Prostate gland (tissue), 2 donors: Measurements from ENCODE around the gene PCDHA3. TPM values are rescaled to one million over a fixed set of nuclear protein-coding genes. Genes with fewer than 3 reads are reported as not detected.
"Not testable (repeated sequence)": the region's sequence is repeated elsewhere in the genome, so short reads cannot be mapped to it uniquely, and the experiment has no call there.

Experiments used
- DNase-seq: peaks from one replicate; pipeline ENCODE4 v3.0.0-alpha.2; 2019; ENCODE audit warnings: low spot score
- H3K27ac ChIP-seq, 2 donors: fragments of 200-600 bp; sonication (generic); 2 replicates each; pipeline ENCODE4 v1.5.1; 2017 to 2019
- H3K27me3 ChIP-seq: fragments of 200-600 bp; sonication (generic); replicated peaks from 2 replicates; pipeline ENCODE4 v1.5.1; 2019; ENCODE audit not compliant: insufficient read depth
- H3K36me3 ChIP-seq, 2 donors: fragments of 200-600 bp; sonication (generic); 1 replicate in 1 of 2; 2 replicates in 1 of 2; pipeline versions ENCODE4 v1.5.1 to v1.8.1; 2017 to 2019
- H3K4me1 ChIP-seq: fragments of 200-600 bp; sonication (generic); replicated peaks from 2 replicates; pipeline ENCODE4 v1.5.1; 2019
- H3K4me3 ChIP-seq, 2 donors: fragments of 200-600 bp; sonication (generic); 2 replicates each; pipeline ENCODE4 v1.5.1; 2017 to 2019
- H3K9me3 ChIP-seq: fragments of 200-600 bp; sonication (generic); 2 replicates; pipeline ENCODE4 v1.5.1; 2017
- POLR2A ChIP-seq: fragments of 450-650 bp; IDR thresholded peaks from one replicate; pipeline ENCODE4 v1.6.1; 2016; ENCODE audit warnings: antibody characterized with exemption, mild to moderate bottlenecking
- POLR2AphosphoS5 ChIP-seq: sonication (generic); formaldehyde crosslinking; IDR thresholded peaks from one replicate; pipeline ENCODE4 v1.6.1; 2017; ENCODE audit warnings: antibody characterized with exemption
- WGBS: methylation state at CpG from one replicate; pipeline ENCODE4 v1.1.5; 2018; 5-methylcytosine and 5-hydroxymethylcytosine counted together
- intact Hi-C: fragments of 100-400 bp; cut with DNase I; formaldehyde crosslinking; loops from one replicate; pipeline ENCODE4 v1.14.2; 2022
- total RNA-seq, 2 donors: library from RNA; depleted of rRNA; stranded (reverse); fragments of >200 nt; gene quantifications; one replicate each; pipeline ENCODE4 v1.1.0, GENCODE V29; 2016
- TF ChIP-seq, protein P1 (sequence below), 4 experiments: fragments of 200-600 bp in 2 of 4; fragments of 450-650 bp in 2 of 4; sonication (generic) in 2 of 4; IDR thresholded peaks; 1 replicate in 3 of 4; 2 replicates in 1 of 4; pipeline ENCODE4 v1.5.1; 2016 to 2019; ENCODE audit warnings: antibody characterized with exemption in 4 of 4, mild to moderate bottlenecking in 2 of 4, moderate library complexity in 2 of 4

Gene PCDHA3
- total RNA-seq, 2 donors from 2014 or later, result 0.09 to 1.0 TPM

DNA sequence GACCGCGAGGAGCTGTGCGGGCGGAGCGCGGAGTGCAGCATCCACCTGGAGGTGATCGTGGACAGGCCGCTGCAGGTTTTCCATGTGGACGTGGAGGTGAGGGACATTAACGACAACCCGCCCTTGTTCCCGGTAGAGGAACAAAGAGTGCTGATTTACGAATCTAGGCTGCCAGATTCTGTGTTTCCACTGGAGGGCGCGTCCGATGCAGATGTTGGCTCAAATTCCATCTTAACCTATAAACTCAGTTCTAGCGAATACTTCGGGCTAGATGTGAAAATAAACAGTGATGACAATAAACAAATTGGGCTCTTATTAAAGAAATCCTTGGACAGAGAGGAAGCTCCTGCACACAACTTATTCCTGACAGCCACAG is 27.5 kb downstream of the PCDHA3 start:
- no peaks in the 10 kb centered on the region for H3K9me3 ChIP-seq
- H3K27me3 ChIP-seq, result peaks cover 2% of the 10 kb centered on the region

DNA sequence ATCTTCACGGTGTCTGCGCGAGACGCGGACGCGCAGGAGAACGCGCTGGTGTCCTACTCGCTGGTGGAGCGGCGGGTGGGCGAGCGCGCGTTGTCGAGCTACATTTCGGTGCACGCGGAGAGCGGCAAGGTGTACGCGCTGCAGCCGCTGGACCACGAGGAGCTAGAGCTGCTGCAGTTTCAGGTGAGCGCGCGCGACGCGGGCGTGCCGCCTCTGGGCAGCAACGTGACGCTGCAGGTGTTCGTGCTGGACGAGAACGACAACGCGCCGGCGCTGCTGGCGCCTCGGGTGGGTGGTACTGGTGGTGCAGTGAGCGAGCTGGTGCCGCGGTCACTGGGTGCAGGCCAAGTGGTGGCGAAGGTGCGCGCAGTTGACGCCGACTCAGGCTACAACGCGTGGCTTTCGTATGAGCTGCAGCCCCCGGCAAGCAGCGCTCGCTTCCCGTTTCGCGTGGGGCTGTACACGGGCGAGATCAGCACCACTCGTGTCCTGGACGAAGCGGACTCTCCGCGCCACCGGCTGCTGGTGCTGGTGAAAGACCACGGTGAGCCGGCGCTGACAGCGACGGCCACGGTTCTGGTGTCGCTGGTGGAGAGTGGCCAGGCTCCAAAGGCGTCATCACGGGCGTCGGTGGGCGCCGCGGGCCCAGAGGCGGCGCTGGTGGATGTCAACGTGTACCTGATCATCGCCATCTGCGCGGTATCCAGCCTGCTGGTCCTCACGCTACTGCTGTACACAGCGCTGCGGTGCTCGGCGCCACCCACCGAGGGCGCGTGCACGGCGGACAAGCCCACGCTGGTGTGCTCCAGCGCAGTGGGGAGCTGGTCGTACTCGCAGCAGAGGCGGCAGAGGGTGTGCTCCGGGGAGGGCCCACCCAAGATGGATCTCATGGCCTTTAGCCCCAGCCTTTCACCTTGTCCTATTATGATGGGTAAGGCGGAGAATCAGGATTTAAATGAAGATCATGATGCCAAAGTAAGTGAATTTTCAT is 28.9 kb downstream of the PCDHA3 start:
- H3K9me3 ChIP-seq, H3K36me3 ChIP-seq, H3K27me3 ChIP-seq, DNase-seq, H3K4me1 ChIP-seq, H3K27ac ChIP-seq, intact Hi-C loops, H3K4me3 ChIP-seq: not testable (repeated sequence)
- 38% methylated on average over 74 of the region's 106 CpGs for WGBS

More for the DNA sequence above, 27.5 kb downstream of the PCDHA3 start:
- TF ChIP-seq POLR2AphosphoS5, result no peak
- no peak for TF ChIP-seq POLR2A
- TF ChIP-seq, protein P1, sequence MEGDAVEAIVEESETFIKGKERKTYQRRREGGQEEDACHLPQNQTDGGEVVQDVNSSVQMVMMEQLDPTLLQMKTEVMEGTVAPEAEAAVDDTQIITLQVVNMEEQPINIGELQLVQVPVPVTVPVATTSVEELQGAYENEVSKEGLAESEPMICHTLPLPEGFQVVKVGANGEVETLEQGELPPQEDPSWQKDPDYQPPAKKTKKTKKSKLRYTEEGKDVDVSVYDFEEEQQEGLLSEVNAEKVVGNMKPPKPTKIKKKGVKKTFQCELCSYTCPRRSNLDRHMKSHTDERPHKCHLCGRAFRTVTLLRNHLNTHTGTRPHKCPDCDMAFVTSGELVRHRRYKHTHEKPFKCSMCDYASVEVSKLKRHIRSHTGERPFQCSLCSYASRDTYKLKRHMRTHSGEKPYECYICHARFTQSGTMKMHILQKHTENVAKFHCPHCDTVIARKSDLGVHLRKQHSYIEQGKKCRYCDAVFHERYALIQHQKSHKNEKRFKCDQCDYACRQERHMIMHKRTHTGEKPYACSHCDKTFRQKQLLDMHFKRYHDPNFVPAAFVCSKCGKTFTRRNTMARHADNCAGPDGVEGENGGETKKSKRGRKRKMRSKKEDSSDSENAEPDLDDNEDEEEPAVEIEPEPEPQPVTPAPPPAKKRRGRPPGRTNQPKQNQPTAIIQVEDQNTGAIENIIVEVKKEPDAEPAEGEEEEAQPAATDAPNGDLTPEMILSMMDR (IDR thresholded peaks at IDR 0.05), result no peak
- no peak overlapping the region for H3K27ac ChIP-seq
- H3K4me3 ChIP-seq, result peak overlapping the region in 1 of 2 donors; percentile 14
- 21% methylated on average over 18 of the region's 18 CpGs for WGBS
- DNase-seq, result no peak
- H3K36me3 ChIP-seq, result no peaks in the 10 kb centered on the region
- H3K4me1 ChIP-seq, result no peaks in the 10 kb centered on the region
- intact Hi-C loops, result no loop called here

DNA sequence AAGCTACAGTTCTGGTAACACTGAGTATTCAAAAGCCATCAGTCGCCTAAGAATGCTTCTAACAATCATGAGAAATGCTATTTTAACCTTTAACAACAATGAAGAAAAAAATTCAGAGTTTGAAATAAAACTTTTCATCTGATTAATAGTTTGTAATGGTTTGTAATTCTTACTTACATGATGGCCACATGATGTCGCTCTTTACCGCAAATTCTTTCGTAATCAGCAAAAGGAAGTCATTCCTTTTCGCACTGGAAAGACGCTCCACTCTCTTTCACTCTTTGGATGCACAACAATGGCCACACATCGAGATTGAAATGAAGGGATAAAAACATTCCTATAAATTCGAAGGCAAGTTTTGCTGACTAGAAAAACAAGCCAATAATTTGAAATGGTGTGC is 33.1 kb downstream of the PCDHA3 start, which contains the start of gene PCDHA7:
TSS of gene PCDHA7 (plus strand) at position 277 of the 400 bp plus-strand sequence. CDS start at position 392, 115 bp downstream.
- peaks cover 4% of the 10 kb centered on the region for H3K27me3 ChIP-seq
- TF ChIP-seq POLR2A, result no peak
- TF ChIP-seq POLR2AphosphoS5, result no peak
- WGBS, result 14% methylated on average over 8 of the region's 8 CpGs
- H3K4me1 ChIP-seq, result no peaks in the 10 kb centered on the region
- intact Hi-C loops, result no loop called here
- no peak within 1 kb of the TSS for H3K27ac ChIP-seq
- H3K9me3 ChIP-seq, result no peaks in the 10 kb centered on the region
- DNase-seq, result no peak
- no peaks in the 10 kb centered on the region for H3K36me3 ChIP-seq
- H3K4me3 ChIP-seq, result no peak within 1 kb of the TSS

DNA sequence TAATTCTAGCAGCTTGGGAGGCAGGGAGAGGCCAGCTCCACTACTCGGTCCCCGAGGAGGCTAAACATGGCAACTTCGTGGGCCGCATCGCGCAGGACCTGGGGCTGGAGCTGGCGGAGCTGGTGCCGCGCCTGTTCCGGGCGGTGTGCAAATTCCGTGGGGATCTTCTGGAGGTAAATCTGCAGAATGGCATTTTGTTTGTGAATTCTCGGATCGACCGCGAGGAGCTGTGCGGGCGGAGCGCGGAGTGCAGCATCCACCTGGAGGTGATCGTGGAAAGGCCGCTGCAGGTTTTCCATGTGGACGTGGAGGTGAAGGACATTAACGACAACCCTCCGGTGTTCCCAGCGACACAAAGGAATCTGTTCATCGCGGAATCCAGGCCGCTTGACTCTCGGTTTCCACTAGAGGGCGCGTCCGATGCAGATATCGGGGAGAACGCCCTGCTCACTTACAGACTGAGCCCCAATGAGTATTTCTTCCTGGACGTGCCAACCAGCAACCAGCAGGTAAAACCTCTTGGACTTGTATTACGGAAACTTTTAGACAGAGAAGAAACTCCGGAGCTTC is 33.7 kb downstream of the PCDHA3 start:
- intact Hi-C loops, H3K4me1 ChIP-seq, H3K36me3 ChIP-seq, H3K9me3 ChIP-seq, H3K27me3 ChIP-seq, H3K4me3 ChIP-seq, DNase-seq, H3K27ac ChIP-seq: not testable (repeated sequence)
- 12% methylated on average over 25 of the region's 38 CpGs for WGBS

DNA sequence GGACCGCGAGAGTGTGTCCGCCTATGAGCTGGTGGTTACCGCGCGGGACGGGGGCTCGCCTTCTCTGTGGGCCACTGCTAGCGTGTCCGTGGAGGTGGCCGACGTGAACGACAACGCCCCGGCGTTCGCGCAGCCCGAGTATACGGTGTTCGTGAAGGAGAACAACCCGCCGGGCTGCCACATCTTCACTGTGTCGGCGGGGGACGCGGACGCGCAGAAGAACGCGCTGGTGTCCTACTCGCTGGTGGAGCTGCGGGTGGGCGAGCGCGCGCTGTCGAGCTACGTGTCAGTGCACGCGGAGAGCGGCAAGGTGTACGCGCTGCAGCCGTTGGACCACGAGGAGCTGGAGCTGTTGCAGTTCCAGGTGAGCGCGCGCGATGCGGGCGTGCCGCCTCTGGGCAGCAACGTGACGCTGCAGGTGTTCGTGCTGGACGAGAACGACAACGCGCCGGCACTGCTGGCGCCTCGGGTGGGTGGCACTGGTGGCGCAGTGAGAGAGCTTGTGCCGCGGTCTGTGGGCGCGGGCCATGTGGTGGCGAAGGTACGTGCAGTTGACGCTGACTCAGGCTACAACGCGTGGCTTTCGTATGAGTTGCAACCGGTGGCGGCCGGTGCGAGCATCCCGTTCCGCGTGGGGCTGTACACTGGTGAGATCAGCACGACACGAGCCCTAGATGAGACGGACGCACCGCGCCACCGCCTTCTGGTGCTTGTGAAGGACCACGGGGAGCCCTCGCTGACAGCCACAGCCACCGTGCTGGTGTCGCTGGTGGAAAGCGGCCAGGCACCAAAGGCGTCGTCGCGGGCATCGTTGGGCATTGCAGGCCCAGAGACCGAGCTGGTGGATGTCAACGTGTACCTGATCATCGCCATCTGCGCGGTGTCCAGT is 35.0 kb downstream of the PCDHA3 start:
- Histone ChIP-seq H3K9me3 (no peaks in the 10 kb centered on the region), H3K4me1 (no peaks in the 10 kb centered on the region), H3K4me3 (no peak overlapping the region), H3K36me3 (no peaks in the 10 kb centered on the region), H3K27ac (no peak overlapping the region), H3K27me3 (peaks cover 4% of the 10 kb centered on the region)
- DNase-seq, result no peak
- TF ChIP-seq, protein P1 (IDR thresholded peaks at IDR 0.05), result no peak
- TF ChIP-seq POLR2A, result no peak
- no peak for TF ChIP-seq POLR2AphosphoS5
- WGBS, result 47% methylated on average over 84 of the region's 103 CpGs
- intact Hi-C loops, result no loop called here
